Mesenchymal stem cell (in vitro differentiated cells and primary cell): ENCODE data around the gene NPAS3.
A peak's percentile ranks its signal among the peaks of the same experiment; 100 is the strongest.

Source experiments
- DNase-seq: peaks from one replicate; pipeline ENCODE4 v3.0.0-alpha.2; 2013
- H2AFZ ChIP-seq: one replicate; pipeline ENCODE4 v1.6.1; 2013; ENCODE audit warnings: low read depth, mild to moderate bottlenecking, control low read depth, inconsistent platforms, low read length, moderate library complexity
- H2AK5ac ChIP-seq: 2 replicates; pipeline ENCODE4 v1.6.1; 2013; ENCODE audit warnings: low read length, moderate library complexity, mild to moderate bottlenecking, inconsistent platforms; ENCODE audit not compliant: severe bottlenecking
- H2BK120ac ChIP-seq: one replicate; pipeline ENCODE4 v1.6.1; 2013; ENCODE audit warnings: low read depth, mild to moderate bottlenecking, inconsistent platforms, low read length, moderate library complexity
- H2BK12ac ChIP-seq, 2 experiments: one replicate each; pipeline ENCODE4 v1.6.1; 2013; ENCODE audit warnings: inconsistent platforms in 2 of 2, low read length in 2 of 2, mild to moderate bottlenecking in 2 of 2, moderate library complexity in 2 of 2, control low read depth in 1 of 2
- H2BK15ac ChIP-seq: one replicate; pipeline ENCODE4 v1.6.1; 2013; ENCODE audit warnings: mild to moderate bottlenecking, low read depth, inconsistent platforms; ENCODE audit not compliant: poor library complexity, severe bottlenecking
- H2BK5ac ChIP-seq: 2 replicates; pipeline ENCODE4 v1.6.1; 2013; ENCODE audit warnings: low read depth, mild to moderate bottlenecking, low read length, control low read depth, inconsistent platforms; ENCODE audit not compliant: poor library complexity, severe bottlenecking
- H3K14ac ChIP-seq, 2 experiments: one replicate each; pipeline ENCODE4 v1.6.1; 2013; ENCODE audit warnings: inconsistent platforms in 2 of 2, low read length in 2 of 2, control low read depth in 1 of 2, mild to moderate bottlenecking in 1 of 2, moderate library complexity in 1 of 2
- H3K18ac ChIP-seq, 2 experiments: one replicate each; pipeline ENCODE4 v1.6.1; 2013; ENCODE audit warnings: inconsistent platforms in 2 of 2, low read length in 2 of 2, control low read depth in 1 of 2, low read depth in 1 of 2, mild to moderate bottlenecking in 1 of 2
- H3K23ac ChIP-seq, 2 experiments: one replicate each; pipeline ENCODE4 v1.6.1; 2013; ENCODE audit warnings: inconsistent platforms in 2 of 2, low read length in 2 of 2, mild to moderate bottlenecking in 2 of 2, moderate library complexity in 2 of 2, control low read depth in 1 of 2
- H3K27ac ChIP-seq: 2 replicates; pipeline ENCODE4 v1.5.1; 2013; ENCODE audit warnings: mild to moderate bottlenecking, moderate library complexity, low read length, control low read depth, inconsistent platforms; ENCODE audit not compliant: poor library complexity, severe bottlenecking
- H3K27me3 ChIP-seq, 2 experiments: 2 replicates each; pipeline versions ENCODE4 v1.6.1 to v1.7.0; 2013; ENCODE audit warnings: low read length in 2 of 2, mild to moderate bottlenecking in 2 of 2, moderate library complexity in 2 of 2, control low read depth in 1 of 2, inconsistent platforms in 1 of 2; ENCODE audit not compliant: control insufficient read depth in 1 of 2, insufficient read depth in 1 of 2
- H3K36me3 ChIP-seq, 2 experiments: 2 replicates each; pipeline versions ENCODE4 v1.6.1 to v1.7.0; 2013; ENCODE audit warnings: low read length in 2 of 2, control low read depth in 1 of 2, inconsistent platforms in 1 of 2, low read depth in 1 of 2, mild to moderate bottlenecking in 1 of 2; ENCODE audit not compliant: insufficient read depth in 2 of 2, control insufficient read depth in 1 of 2
- H3K4ac ChIP-seq, 2 experiments: one replicate each; pipeline ENCODE4 v1.6.1; 2013; ENCODE audit warnings: inconsistent platforms in 2 of 2, low read length in 2 of 2, mild to moderate bottlenecking in 2 of 2, moderate library complexity in 2 of 2, control low read depth in 1 of 2, low read depth in 1 of 2
- H3K4me1 ChIP-seq: 2 replicates; pipeline ENCODE4 v1.6.1; 2013; ENCODE audit warnings: low read depth, low read length, control low read depth; ENCODE audit not compliant: control insufficient read depth, insufficient read depth
- H3K4me2 ChIP-seq: 2 replicates; pipeline ENCODE4 v1.6.1; 2013; ENCODE audit warnings: low read length, mild to moderate bottlenecking, inconsistent platforms; ENCODE audit not compliant: poor library complexity, severe bottlenecking
- H3K4me3 ChIP-seq, 2 experiments: 2 replicates each; pipeline versions ENCODE4 v1.5.1 to v1.7.0; 2013; ENCODE audit warnings: low read length in 2 of 2, mild to moderate bottlenecking in 2 of 2, control low read depth in 1 of 2, low read depth in 1 of 2; ENCODE audit not compliant: insufficient read depth in 1 of 2
- H3K79me1 ChIP-seq: replicated peaks from 2 replicates; pipeline ENCODE4 v1.6.1; 2013; ENCODE audit warnings: mild to moderate bottlenecking, control low read depth, low read length, inconsistent platforms; ENCODE audit not compliant: poor library complexity, severe bottlenecking
- H3K9ac ChIP-seq: 2 replicates; pipeline ENCODE4 v1.7.0; 2013; ENCODE audit warnings: mild to moderate bottlenecking, low read length, moderate library complexity
- H3K9me3 ChIP-seq: 2 replicates; pipeline ENCODE4 v1.7.0; 2013; ENCODE audit warnings: mild to moderate bottlenecking, low read length; ENCODE audit not compliant: control insufficient read depth
- H4K8ac ChIP-seq: one replicate; pipeline ENCODE4 v1.6.1; 2013; ENCODE audit warnings: inconsistent platforms, mild to moderate bottlenecking, low read length, moderate library complexity
- H4K91ac ChIP-seq: one replicate; pipeline ENCODE4 v1.6.1; 2013; ENCODE audit warnings: mild to moderate bottlenecking, low read length, inconsistent platforms
- WGBS: methylation state at CpG from one replicate; pipeline ENCODE4 v1.1.7; 2013; ENCODE audit warnings: mixed read lengths; 5-methylcytosine and 5-hydroxymethylcytosine counted together

The NPAS3 gene

GRCh38 chr14:33794791-33795305, 856.2 kb downstream of the NPAS3 start:
- Histone ChIP-seq H2BK15ac (no peak overlapping the region), H4K91ac (no peak overlapping the region), H3K27ac (no peak overlapping the region), H3K4ac (no peak overlapping the region), H3K27me3 (peaks cover 0 to 18% of the 10 kb centered on the region in 2 experiments), H2AFZ (no peak overlapping the region), H3K4me2 (no peak overlapping the region), H3K18ac (no peak overlapping the region), H3K23ac (no peak overlapping the region), H3K36me3 (no peaks in the 10 kb centered on the region), H3K9ac (no peak overlapping the region), H3K4me1 (no peaks in the 10 kb centered on the region), H3K4me3 (no peak overlapping the region), H2BK12ac (no peak overlapping the region), H2BK5ac (no peak overlapping the region), H2AK5ac (no peak overlapping the region), H4K8ac (no peak overlapping the region), H2BK120ac (no peak overlapping the region), H3K9me3 (no peaks in the 10 kb centered on the region), H3K14ac (no peak overlapping the region), H3K79me1 (no peaks in the 10 kb centered on the region)
- peak; percentile 49 for DNase-seq
- WGBS: 23% methylated on average over 1 of the region's 1 CpG

- Histone ChIP-seq H3K27me3 (peaks cover 0 to 31% of the 10 kb centered on the region in 2 experiments), H3K4me3 (no peak overlapping the region), H3K4ac (no peak overlapping the region), H3K36me3 (no peaks in the 10 kb centered on the region), H2BK5ac (no peak overlapping the region), H3K23ac (no peak overlapping the region), H2BK12ac (no peak overlapping the region), H3K9me3 (no peaks in the 10 kb centered on the region), H2AFZ (no peak overlapping the region), H4K91ac (no peak overlapping the region), H2BK120ac (no peak overlapping the region), H4K8ac (no peak overlapping the region), H3K18ac (no peak overlapping the region), H2AK5ac (no peak overlapping the region), H3K14ac (no peak overlapping the region), H3K4me1 (no peaks in the 10 kb centered on the region), H3K79me1 (no peaks in the 10 kb centered on the region), H3K27ac (no peak overlapping the region), H3K9ac (no peak overlapping the region), H3K4me2 (no peak overlapping the region), H2BK15ac (no peak overlapping the region)
- DNase-seq: peak; percentile 62
- WGBS: 29% methylated on average over 2 of the region's 3 CpGs
Measured at GRCh38 chr14:33796356-33796755, 857.7 kb downstream of the NPAS3 start.

- H3K27ac ChIP-seq: no peak overlapping the region
- H3K14ac ChIP-seq: no peak overlapping the region
- no peak overlapping the region for H3K18ac ChIP-seq
- no peak overlapping the region for H2AFZ ChIP-seq
- no peak overlapping the region for H4K8ac ChIP-seq
- WGBS: 97% methylated on average over 94 of the region's 100 CpGs
- H2AK5ac ChIP-seq: no peak overlapping the region
- DNase-seq: no peak
- H3K9ac ChIP-seq: no peak overlapping the region
- H2BK120ac ChIP-seq: no peak overlapping the region
- H3K9me3 ChIP-seq: no peaks in the 10 kb centered on the region
- H2BK5ac ChIP-seq: no peak overlapping the region
- peak overlapping the region in 1 of 2 experiments; percentile 54 for H3K4me3 ChIP-seq
- no peaks in the 10 kb centered on the region for H3K79me1 ChIP-seq
- H3K4ac ChIP-seq: no peak overlapping the region
- H2BK12ac ChIP-seq: no peak overlapping the region
- no peak overlapping the region for H2BK15ac ChIP-seq
- no peak overlapping the region for H3K23ac ChIP-seq
- no peaks in the 10 kb centered on the region for H3K4me1 ChIP-seq
- H4K91ac ChIP-seq: no peak overlapping the region
- H3K36me3 ChIP-seq: no peaks in the 10 kb centered on the region
- no peak overlapping the region for H3K4me2 ChIP-seq
- H3K27me3 ChIP-seq: peaks cover 0 to 25% of the 10 kb centered on the region in 2 experiments
Measured at GRCh38 chr14:33799705-33800570, 861.3 kb downstream of the NPAS3 start.

- WGBS: 98% methylated on average over 45 of the region's 45 CpGs
- H2BK12ac ChIP-seq: no peak overlapping the region
Measured at GRCh38 chr14:33800735-33801163, 862.1 kb downstream of the NPAS3 start.

More at GRCh38 chr14:33800735-33801163, 862.1 kb downstream of the NPAS3 start:
- H3K4me1 ChIP-seq: no peaks in the 10 kb centered on the region
- H4K8ac ChIP-seq: no peak overlapping the region
- peaks cover 0 to 25% of the 10 kb centered on the region in 2 experiments for H3K27me3 ChIP-seq
- H4K91ac ChIP-seq: no peak overlapping the region
- no peaks in the 10 kb centered on the region for H3K36me3 ChIP-seq
- H2AFZ ChIP-seq: no peak overlapping the region
- no peak overlapping the region for H3K9ac ChIP-seq
- H3K14ac ChIP-seq: peak overlapping the region in 1 of 2 experiments; percentile 18
- H3K4me2 ChIP-seq: no peak overlapping the region
- no peak overlapping the region for H2BK15ac ChIP-seq
- peak overlapping the region in 1 of 2 experiments; percentile 37 for H3K4me3 ChIP-seq
- no peak overlapping the region for H2BK5ac ChIP-seq
- no peak for DNase-seq
- H3K23ac ChIP-seq: no peak overlapping the region
- no peak overlapping the region for H2BK120ac ChIP-seq
- H3K18ac ChIP-seq: no peak overlapping the region
- no peak overlapping the region for H3K27ac ChIP-seq
- no peak overlapping the region for H2AK5ac ChIP-seq
- no peak overlapping the region for H3K4ac ChIP-seq
- no peaks in the 10 kb centered on the region for H3K9me3 ChIP-seq
- H3K79me1 ChIP-seq: no peaks in the 10 kb centered on the region
